ENCODE measurements around the gene DHRS2. TPM values are rescaled to one million over a fixed set of nuclear protein-coding genes. Genes with fewer than 3 reads are reported as not detected.

DHRS2 gene
- total and polyA plus RNA-seq, 10 of the 15 experiments (the other 5 are each of a cell fraction or from before 2014, with no cell fraction given), result 0.09 to 1.8 (median 0.73) TPM; not detected in 1

DNA sequence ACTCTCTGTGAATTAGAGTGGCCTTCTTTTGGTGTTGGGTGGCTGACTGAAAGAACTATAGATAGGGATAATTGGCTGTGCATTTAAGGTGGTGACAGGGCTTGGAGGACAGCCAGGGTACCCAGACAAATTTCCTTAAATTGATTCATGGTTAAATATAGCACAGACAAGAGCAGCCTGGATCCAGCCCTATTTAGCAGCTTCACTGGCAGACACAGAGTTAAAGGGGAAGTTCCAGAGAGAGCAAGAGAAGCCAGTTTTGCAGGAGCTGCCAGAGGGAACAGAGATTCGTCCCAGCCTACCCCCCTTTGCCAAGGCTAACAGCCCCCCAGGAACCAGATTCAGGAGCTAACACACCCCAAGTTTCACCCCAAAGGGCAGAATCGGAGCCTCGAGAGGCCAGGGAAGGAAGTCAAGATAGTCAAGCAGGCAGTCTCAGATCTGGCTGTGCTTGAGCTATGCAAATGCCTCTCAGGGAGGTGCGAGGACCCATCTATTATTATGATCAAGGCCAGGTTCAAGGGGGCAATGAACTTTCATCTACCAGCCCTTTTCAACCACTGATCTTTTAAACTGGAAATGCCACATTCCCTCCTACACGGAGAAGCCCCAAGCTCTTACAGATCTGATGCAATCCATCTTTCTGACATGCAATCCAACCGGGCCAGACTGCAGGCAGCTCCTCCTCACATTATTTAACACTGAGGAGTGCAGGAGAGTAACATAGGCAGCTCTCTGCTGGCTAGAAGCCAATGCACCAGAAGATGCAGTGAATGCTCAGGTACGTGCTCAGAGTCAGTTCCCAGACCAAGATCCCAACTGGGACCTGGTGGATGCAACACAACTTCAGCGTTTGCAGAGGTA, 58.2 kb downstream of the DHRS2 start:
- ATAC-seq (no peak), DNase-seq (ENCODE audit: low read depth, low spot score) (no peak), FAIRE-seq (no peak)
- ChIA-PET SMC1A (ENCODE audit: uncharacterized antibody, unreplicated experiment) (interaction anchor here (1.2 kb wide), 1 partner anchor 10 kb away, joined by 3 read pairs; no protein-coding TSS in a partner anchor), POLR2A (no interaction called here), CTCF (no interaction called here), RAD21 (ENCODE audit: unreplicated experiment) (no interaction called here)
- Histone ChIP-seq H3K4me2 (ENCODE audit: control insufficient read depth, insufficient read depth) (no peak overlapping the region), H3K9me3 (replicated peaks; ENCODE audit: control insufficient read depth, insufficient read depth, low read length) (no peaks in the 10 kb centered on the region), H3K79me2 (ENCODE audit: control insufficient read depth, insufficient read depth, low read length) (no peaks in the 10 kb centered on the region), H2AFZ (ENCODE audit: control insufficient read depth, low read depth, low read length) (no peak overlapping the region), H3K36me3 (ENCODE audit: control insufficient read depth in 2 of 2, insufficient read depth in 2 of 2, low read length in 1 of 2) (no peaks in the 10 kb centered on the region), H3K27me3 (replicated peaks in 1 of 2; ENCODE audit: control insufficient read depth in 2 of 2, insufficient read depth in 2 of 2, low read length in 1 of 2) (peaks cover 5 to 6% of the 10 kb centered on the region in 2 experiments), H3K9ac (ENCODE audit: control insufficient read depth, insufficient read depth, low read length) (no peak overlapping the region), H4K20me1 (ENCODE audit: control insufficient read depth, insufficient read depth) (no peaks in the 10 kb centered on the region), H3K27ac (ENCODE audit: control insufficient read depth, insufficient read depth) (no peak overlapping the region), H3K4me3 (no peak overlapping the region), H3K4me1 (ENCODE audit: control insufficient read depth, insufficient read depth, low read length) (no peaks in the 10 kb centered on the region)
- in situ Hi-C loops (cut with MboI), result no loop called here
- WGBS (ENCODE audit: insufficient coverage, insufficient replicate concordance, low lambda C conversion rate, missing lambda C conversion rate), result under 1% methylated on average over 8 of the region's 8 CpGs
- TF ChIP-seq, protein P1, sequence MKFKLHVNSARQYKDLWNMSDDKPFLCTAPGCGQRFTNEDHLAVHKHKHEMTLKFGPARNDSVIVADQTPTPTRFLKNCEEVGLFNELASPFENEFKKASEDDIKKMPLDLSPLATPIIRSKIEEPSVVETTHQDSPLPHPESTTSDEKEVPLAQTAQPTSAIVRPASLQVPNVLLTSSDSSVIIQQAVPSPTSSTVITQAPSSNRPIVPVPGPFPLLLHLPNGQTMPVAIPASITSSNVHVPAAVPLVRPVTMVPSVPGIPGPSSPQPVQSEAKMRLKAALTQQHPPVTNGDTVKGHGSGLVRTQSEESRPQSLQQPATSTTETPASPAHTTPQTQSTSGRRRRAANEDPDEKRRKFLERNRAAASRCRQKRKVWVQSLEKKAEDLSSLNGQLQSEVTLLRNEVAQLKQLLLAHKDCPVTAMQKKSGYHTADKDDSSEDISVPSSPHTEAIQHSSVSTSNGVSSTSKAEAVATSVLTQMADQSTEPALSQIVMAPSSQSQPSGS (IDR thresholded peaks at IDR 0.05; ENCODE audit: low read length), result no peak
- TF ChIP-seq ZNF217 (IDR thresholded peaks at IDR 0.05) (no peak), MEF2A (IDR thresholded peaks at IDR 0.05; ENCODE audit: insufficient read depth, low read depth, low read length) (no peak), FOXM1 (IDR thresholded peaks at IDR 0.05; ENCODE audit: low read depth, low read length) (no peak), SUZ12 (IDR thresholded peaks at IDR 0.05; ENCODE audit: unreplicated experiment) (no peak), ZNF622 (IDR thresholded peaks at IDR 0.05) (no peak), BRCA1 (IDR thresholded peaks at IDR 0.05; ENCODE audit: low read depth, low read length) (no peak), SREBF2 (IDR thresholded peaks at IDR 0.05; ENCODE audit: low read length) (no peak), FOXK2 (IDR thresholded peaks at IDR 0.05) (no peak), KLF5 (IDR thresholded peaks at IDR 0.05; ENCODE audit: partially characterized antibody) (no peak)
- TF ChIP-seq, protein P2, sequence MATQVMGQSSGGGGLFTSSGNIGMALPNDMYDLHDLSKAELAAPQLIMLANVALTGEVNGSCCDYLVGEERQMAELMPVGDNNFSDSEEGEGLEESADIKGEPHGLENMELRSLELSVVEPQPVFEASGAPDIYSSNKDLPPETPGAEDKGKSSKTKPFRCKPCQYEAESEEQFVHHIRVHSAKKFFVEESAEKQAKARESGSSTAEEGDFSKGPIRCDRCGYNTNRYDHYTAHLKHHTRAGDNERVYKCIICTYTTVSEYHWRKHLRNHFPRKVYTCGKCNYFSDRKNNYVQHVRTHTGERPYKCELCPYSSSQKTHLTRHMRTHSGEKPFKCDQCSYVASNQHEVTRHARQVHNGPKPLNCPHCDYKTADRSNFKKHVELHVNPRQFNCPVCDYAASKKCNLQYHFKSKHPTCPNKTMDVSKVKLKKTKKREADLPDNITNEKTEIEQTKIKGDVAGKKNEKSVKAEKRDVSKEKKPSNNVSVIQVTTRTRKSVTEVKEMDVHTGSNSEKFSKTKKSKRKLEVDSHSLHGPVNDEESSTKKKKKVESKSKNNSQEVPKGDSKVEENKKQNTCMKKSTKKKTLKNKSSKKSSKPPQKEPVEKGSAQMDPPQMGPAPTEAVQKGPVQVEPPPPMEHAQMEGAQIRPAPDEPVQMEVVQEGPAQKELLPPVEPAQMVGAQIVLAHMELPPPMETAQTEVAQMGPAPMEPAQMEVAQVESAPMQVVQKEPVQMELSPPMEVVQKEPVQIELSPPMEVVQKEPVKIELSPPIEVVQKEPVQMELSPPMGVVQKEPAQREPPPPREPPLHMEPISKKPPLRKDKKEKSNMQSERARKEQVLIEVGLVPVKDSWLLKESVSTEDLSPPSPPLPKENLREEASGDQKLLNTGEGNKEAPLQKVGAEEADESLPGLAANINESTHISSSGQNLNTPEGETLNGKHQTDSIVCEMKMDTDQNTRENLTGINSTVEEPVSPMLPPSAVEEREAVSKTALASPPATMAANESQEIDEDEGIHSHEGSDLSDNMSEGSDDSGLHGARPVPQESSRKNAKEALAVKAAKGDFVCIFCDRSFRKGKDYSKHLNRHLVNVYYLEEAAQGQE (IDR thresholded peaks at IDR 0.05; ENCODE audit: low read depth, low read length), result no peak
- TF ChIP-seq, protein P3, sequence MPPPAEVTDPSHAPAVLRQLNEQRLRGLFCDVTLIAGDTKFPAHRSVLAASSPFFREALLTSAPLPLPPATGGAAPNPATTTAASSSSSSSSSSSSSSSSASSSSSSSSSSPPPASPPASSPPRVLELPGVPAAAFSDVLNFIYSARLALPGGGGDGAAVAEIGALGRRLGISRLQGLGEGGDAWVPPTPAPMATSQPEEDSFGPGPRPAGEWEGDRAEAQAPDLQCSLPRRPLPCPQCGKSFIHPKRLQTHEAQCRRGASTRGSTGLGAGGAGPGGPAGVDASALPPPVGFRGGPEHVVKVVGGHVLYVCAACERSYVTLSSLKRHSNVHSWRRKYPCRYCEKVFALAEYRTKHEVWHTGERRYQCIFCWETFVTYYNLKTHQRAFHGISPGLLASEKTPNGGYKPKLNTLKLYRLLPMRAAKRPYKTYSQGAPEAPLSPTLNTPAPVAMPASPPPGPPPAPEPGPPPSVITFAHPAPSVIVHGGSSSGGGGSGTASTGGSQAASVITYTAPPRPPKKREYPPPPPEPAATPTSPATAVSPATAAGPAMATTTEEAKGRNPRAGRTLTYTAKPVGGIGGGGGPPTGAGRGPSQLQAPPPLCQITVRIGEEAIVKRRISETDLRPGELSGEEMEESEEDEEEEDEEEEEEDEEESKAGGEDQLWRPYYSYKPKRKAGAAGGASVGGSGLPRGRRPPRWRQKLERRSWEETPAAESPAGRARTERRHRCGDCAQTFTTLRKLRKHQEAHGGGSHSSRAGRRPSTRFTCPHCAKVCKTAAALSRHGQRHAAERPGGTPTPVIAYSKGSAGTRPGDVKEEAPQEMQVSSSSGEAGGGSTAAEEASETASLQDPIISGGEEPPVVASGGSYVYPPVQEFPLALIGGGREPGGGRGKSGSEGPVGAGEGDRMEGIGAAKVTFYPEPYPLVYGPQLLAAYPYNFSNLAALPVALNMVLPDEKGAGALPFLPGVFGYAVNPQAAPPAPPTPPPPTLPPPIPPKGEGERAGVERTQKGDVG (CRISPR knock-in tag; IDR thresholded peaks at IDR 0.05), result no peak
- BruUV-seq (replicated peaks), result no TSS peak
- intact Hi-C loops (cut with micrococcal nuclease; ENCODE audit: unreplicated experiment), result no loop called here

All from GM12878 (cell line).